OCI-LY3 (cell line): ENCODE data around the gene KIDINS220.

Experiments
- H2AFZ ChIP-seq: fragments of 200-600, 300-600 bp; shearing (Covaris generic); 2 replicates; pipeline ENCODE4 v1.6.0; 2014; ENCODE audit warnings: antibody characterized with exemption, low read depth, low read length
- H3K27ac ChIP-seq: fragments of 200-600, 300-600 bp; sonication (generic); 2 replicates; pipeline ENCODE4 v1.5.1; 2014; ENCODE audit warnings: mild to moderate bottlenecking, low read length, moderate library complexity, mixed read lengths
- H3K27me3 ChIP-seq: fragments of 200-600, 300-600 bp; sonication (generic); 2 replicates; pipeline ENCODE4 v1.6.1; 2014; ENCODE audit warnings: low read depth, low read length, mixed read lengths
- H3K36me3 ChIP-seq: fragments of 200-600, 300-600 bp; sonication (generic); replicated peaks from 2 replicates; pipeline ENCODE3; 2014; ENCODE audit warnings: low read depth, low read length, mixed read lengths
- H3K4me1 ChIP-seq: fragments of 300-600, 200-600 bp; sonication (generic); 2 replicates; pipeline ENCODE4 v1.6.1; 2014; ENCODE audit warnings: low read length, mixed read lengths
- H3K4me2 ChIP-seq: fragments of 200-600, 300-600 bp; sonication (generic); 2 replicates; pipeline ENCODE4 v1.6.1; 2014; ENCODE audit warnings: low read length, mixed read lengths
- H3K4me3 ChIP-seq: fragments of 300-600, 200-600 bp; sonication (generic); 2 replicates; pipeline ENCODE4 v1.5.1; 2014; ENCODE audit warnings: antibody characterized with exemption, mild to moderate bottlenecking, low read length, moderate library complexity
- H3K79me2 ChIP-seq: fragments of 300-600, 200-600 bp; shearing (Covaris generic); 2 replicates; pipeline ENCODE4 v1.6.1; 2014; ENCODE audit warnings: mild to moderate bottlenecking, low read length, mixed read lengths
- H3K9ac ChIP-seq: fragments of 300-600, 200-600 bp; shearing (Covaris generic); 2 replicates; pipeline ENCODE4 v1.6.0; 2014; ENCODE audit warnings: mild to moderate bottlenecking, low read length, moderate library complexity
- H3K9me3 ChIP-seq: fragments of 200-600, 300-600 bp; shearing (Covaris generic); 2 replicates; pipeline ENCODE4 v1.6.1; 2014; ENCODE audit warnings: low read length, mixed read lengths; ENCODE audit not compliant: insufficient read depth
- H4K20me1 ChIP-seq: fragments of 200-600, 300-600 bp; sonication (generic); 2 replicates; pipeline ENCODE4 v1.6.1; 2016; ENCODE audit warnings: low read length, mixed read lengths; ENCODE audit not compliant: insufficient read depth
- EZH2phosphoT487 ChIP-seq: fragments of 200-600 bp; shearing (Covaris generic); IDR thresholded peaks from 2 replicates; pipeline ENCODE4 v1.6.1; 2018; ENCODE audit warnings: antibody characterized with exemption, mixed run types, low read depth
- TF ChIP-seq, protein P1 (sequence below): fragments of 200-600, 300-600 bp; sonication (generic); IDR thresholded peaks from 2 replicates; pipeline ENCODE4 v1.5.1; 2014; ENCODE audit warnings: antibody characterized with exemption, low read length, low read depth

Gene KIDINS220

DNA sequence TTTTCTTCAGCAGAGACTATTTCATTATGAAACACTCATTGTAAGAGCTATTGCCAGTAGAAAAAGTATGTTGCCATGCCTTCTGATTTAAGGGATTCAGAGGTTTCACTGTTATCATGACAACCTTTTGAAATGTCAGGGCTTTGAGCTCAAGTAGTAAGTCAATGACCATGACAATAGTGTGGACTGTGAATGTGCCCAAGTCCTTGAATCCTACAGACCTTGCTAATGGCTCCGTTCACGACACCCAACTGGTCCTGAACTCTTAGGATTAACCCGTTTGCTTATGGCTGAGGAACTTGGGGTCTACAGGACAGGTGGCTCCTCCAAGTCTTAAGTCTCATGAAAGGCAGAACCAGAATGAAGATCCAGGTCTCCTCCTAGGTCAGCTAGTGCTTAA lies 17.6 kb upstream of the KIDINS220 start:
- Histone ChIP-seq H4K20me1 (no peaks in the 10 kb centered on the region), H3K9me3 (no peaks in the 10 kb centered on the region), H3K36me3 (no peaks in the 10 kb centered on the region), H3K79me2 (no peaks in the 10 kb centered on the region), H3K27ac (no peak overlapping the region), H3K4me3 (no peak overlapping the region), H3K27me3 (peaks cover 15% of the 10 kb centered on the region; the same call in 1 of the 2 replicates), H3K4me2 (no peak overlapping the region), H3K9ac (no peak overlapping the region), H2AFZ (no peak overlapping the region), H3K4me1 (no peaks in the 10 kb centered on the region)
- TF ChIP-seq, protein P1, sequence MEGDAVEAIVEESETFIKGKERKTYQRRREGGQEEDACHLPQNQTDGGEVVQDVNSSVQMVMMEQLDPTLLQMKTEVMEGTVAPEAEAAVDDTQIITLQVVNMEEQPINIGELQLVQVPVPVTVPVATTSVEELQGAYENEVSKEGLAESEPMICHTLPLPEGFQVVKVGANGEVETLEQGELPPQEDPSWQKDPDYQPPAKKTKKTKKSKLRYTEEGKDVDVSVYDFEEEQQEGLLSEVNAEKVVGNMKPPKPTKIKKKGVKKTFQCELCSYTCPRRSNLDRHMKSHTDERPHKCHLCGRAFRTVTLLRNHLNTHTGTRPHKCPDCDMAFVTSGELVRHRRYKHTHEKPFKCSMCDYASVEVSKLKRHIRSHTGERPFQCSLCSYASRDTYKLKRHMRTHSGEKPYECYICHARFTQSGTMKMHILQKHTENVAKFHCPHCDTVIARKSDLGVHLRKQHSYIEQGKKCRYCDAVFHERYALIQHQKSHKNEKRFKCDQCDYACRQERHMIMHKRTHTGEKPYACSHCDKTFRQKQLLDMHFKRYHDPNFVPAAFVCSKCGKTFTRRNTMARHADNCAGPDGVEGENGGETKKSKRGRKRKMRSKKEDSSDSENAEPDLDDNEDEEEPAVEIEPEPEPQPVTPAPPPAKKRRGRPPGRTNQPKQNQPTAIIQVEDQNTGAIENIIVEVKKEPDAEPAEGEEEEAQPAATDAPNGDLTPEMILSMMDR, result no peak
- TF ChIP-seq EZH2phosphoT487, result no peak

DNA sequence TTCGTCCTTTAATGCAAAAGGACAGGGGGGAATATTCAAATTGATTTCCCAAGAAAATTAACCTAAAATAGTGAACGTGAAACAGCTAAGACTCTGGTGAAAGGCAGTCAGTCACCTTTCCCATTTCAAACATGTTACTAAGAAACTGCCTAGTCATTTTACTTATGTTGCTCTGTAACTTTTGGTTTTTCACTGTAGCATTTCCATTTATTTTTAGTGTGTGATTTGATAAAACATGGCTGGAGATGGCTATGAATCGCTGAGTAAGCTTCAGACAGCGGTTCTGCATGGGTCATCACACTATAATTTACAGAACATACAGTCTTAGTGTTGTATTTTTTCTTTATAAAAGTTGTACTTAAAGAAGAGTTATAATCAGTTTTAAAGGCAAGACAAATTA lies 16.0 kb upstream of the KIDINS220 start:
- Histone ChIP-seq H3K27ac (no peak overlapping the region), H3K79me2 (no peaks in the 10 kb centered on the region), H3K27me3 (peaks cover 15% of the 10 kb centered on the region; the same call in 1 of the 2 replicates), H3K9ac (no peak overlapping the region), H2AFZ (no peak overlapping the region), H3K4me1 (no peaks in the 10 kb centered on the region), H3K9me3 (no peaks in the 10 kb centered on the region), H3K4me2 (no peak overlapping the region), H3K4me3 (no peak overlapping the region), H3K36me3 (no peaks in the 10 kb centered on the region), H4K20me1 (no peaks in the 10 kb centered on the region)
- no peak for TF ChIP-seq EZH2phosphoT487
- TF ChIP-seq, protein P1, result no peak

DNA sequence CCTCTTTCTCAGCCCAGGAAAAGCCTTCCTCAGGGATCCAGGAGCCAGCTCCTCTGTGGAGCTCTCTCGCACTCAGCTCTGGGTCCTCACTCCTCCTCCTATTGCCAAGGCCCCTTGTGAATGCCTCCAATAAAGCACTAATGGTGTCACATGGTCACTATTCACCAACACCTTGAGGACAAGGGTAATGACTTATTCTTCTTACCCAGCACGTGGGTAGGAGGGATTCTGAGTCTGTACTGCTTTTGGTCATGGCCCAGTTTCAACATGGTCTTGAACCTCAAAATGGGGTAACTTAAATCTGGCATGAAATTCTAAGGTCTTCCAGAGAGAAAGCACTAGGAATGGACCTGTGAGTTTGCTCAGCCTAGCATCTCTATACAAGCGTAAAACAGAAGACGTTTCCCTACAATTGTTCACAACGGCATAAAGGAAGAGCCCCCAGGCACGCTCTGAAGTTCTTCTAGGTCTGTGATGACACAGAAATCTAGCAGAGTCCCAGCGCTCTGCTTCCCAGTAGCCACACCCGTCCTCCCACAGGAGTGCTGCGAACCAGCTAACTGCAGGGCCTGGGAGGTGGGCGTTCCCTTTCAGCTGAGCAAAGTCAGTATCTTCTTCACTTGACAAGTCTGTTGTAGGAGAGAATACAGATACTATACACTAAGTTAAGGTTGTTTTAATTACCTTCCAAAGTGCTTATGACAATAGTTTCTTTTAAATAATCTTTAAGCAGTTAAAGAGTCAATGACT lies 14.6 kb upstream of the KIDINS220 start:
- Histone ChIP-seq H3K4me2 (no peak overlapping the region), H3K27ac (no peak overlapping the region), H3K27me3 (peaks cover 15% of the 10 kb centered on the region; the same call in 1 of the 2 replicates), H3K4me1 (no peaks in the 10 kb centered on the region), H3K9me3 (no peaks in the 10 kb centered on the region), H3K79me2 (no peaks in the 10 kb centered on the region), H3K4me3 (no peak overlapping the region), H2AFZ (no peak overlapping the region), H4K20me1 (no peaks in the 10 kb centered on the region), H3K36me3 (no peaks in the 10 kb centered on the region), H3K9ac (no peak overlapping the region)
- TF ChIP-seq, protein P1, result no peak
- no peak for TF ChIP-seq EZH2phosphoT487

DNA sequence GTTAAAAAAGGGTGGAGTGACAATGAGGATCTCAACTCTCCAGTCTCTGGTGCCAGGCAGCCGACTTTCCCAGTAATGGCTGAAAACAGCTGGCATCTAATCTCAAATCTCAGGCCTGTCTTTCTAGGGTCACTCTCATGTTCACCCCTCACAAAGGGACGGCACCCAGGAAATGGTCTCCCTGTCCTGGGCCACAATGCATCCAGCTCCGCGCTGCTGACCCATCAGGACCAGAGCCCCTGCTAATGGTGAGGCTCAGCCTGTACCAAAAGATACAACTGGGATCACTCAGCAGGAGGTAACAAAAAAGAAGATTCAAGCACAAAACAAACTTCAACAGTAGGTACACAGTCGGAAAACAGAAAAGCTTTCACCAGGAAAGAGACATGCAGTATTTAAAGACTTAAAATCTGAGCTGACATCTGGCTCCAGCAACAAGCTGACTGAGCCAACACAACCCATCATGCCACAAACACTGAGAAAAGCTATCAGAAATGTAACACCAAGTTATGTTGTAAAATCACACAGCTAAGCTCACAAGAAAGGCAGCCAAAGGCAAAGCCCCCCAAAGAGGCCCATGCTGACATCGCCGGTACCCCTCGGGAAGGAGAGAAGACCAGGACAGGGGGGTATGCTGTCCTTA lies 13.6 kb upstream of the KIDINS220 start:
- no peaks in the 10 kb centered on the region for H4K20me1 ChIP-seq
- H3K27ac ChIP-seq, result no peak overlapping the region
- H3K4me2 ChIP-seq, result no peak overlapping the region
- no peaks in the 10 kb centered on the region for H3K36me3 ChIP-seq
- no peaks in the 10 kb centered on the region for H3K4me1 ChIP-seq
- H3K79me2 ChIP-seq, result no peaks in the 10 kb centered on the region
- no peaks in the 10 kb centered on the region for H3K9me3 ChIP-seq
- peaks cover 15% of the 10 kb centered on the region; the same call in 1 of the 2 replicates for H3K27me3 ChIP-seq
- H3K9ac ChIP-seq, result no peak overlapping the region
- no peak overlapping the region for H3K4me3 ChIP-seq
- TF ChIP-seq EZH2phosphoT487, result no peak
- TF ChIP-seq, protein P1, result no peak
- H2AFZ ChIP-seq, result no peak overlapping the region
